Vagina (tissue), 2 donors: ENCODE measurements around the gene TOR4A.

Experiments
- CTCF ChIP-seq, 3 experiments: fragments of 450-650 bp in 2 of 3; fragments of 200-600 bp in 1 of 3; sonication (generic) in 1 of 3; IDR thresholded peaks; one replicate each; pipeline ENCODE4 v1.5.1; 2017 to 2019; ENCODE audit warnings: antibody characterized with exemption in 3 of 3, mild to moderate bottlenecking in 2 of 3, moderate library complexity in 2 of 3
- POLR2A ChIP-seq, 2 donors: fragments of 450-650 bp; IDR thresholded peaks; one replicate each; pipeline ENCODE4 v1.6.1; 2017; ENCODE audit warnings: antibody characterized with exemption in 2 of 2, mild to moderate bottlenecking in 2 of 2, moderate library complexity in 2 of 2

- TF ChIP-seq CTCF (IDR thresholded peaks at IDR 0.05) (no peak), POLR2A (IDR thresholded peaks at IDR 0.05) (no peak)
Observed at GRCh38 chr9:137237759-137238726, 39.5 kb upstream of the TOR4A start.
